ENCODE data around the gene KARS1. TPM values are rescaled to one million over a fixed set of nuclear protein-coding genes. Genes with fewer than 3 reads are reported as not detected.

The KARS1 gene
- total RNA-seq, 1 experiment from 2014 or later = 181 TPM

DNA sequence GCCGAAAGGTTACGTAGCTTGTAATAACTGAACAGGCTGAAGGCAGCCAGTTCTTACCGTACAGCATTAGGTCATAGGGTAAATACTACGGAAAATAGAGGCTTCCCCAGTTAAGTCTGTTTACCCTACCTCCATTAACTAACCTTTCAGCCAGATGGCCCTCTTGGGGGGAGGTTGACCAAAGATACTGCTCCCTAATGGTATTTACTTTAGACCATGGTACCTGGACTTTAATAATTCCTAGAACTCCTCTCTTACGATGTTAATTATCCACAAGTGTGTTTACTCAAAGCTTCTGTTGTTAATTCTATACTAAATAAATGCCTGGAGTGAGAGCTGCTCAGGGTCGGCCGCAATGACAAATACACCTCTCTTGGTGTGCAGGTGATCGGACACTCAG lies 14.6 kb downstream of the KARS1 start:
- no peak overlapping the region for H4K5ac ChIP-seq (ENCODE audit: insufficient read length, low read depth, low read length)
- H3K27ac ChIP-seq (ENCODE audit: insufficient read length, low read depth, low read length) = no peak overlapping the region
- no peak overlapping the region for H3K4ac ChIP-seq (ENCODE audit: low read depth, low read length)
- Mint-ChIP-seq H3K4me3 (no peak overlapping the region), H3K27ac (no peak overlapping the region), H3K4me1 (no peaks in the 10 kb centered on the region), H3K27me3 (ENCODE audit: low read depth) (peaks cover 1% of the 10 kb centered on the region; the same call in 1 of the 2 replicates), H3K9me3 (no peaks in the 10 kb centered on the region), H3K36me3 (ENCODE audit: insufficient read depth in 1 of 3, low read depth in 3 of 3) (peaks cover 62 to 98% (median 88%) of the 10 kb centered on the region in 3 experiments)
- no peak overlapping the region for H3K4me2 ChIP-seq (ENCODE audit: insufficient read depth, insufficient read length, low read length)
- TF ChIP-seq, protein P1, sequence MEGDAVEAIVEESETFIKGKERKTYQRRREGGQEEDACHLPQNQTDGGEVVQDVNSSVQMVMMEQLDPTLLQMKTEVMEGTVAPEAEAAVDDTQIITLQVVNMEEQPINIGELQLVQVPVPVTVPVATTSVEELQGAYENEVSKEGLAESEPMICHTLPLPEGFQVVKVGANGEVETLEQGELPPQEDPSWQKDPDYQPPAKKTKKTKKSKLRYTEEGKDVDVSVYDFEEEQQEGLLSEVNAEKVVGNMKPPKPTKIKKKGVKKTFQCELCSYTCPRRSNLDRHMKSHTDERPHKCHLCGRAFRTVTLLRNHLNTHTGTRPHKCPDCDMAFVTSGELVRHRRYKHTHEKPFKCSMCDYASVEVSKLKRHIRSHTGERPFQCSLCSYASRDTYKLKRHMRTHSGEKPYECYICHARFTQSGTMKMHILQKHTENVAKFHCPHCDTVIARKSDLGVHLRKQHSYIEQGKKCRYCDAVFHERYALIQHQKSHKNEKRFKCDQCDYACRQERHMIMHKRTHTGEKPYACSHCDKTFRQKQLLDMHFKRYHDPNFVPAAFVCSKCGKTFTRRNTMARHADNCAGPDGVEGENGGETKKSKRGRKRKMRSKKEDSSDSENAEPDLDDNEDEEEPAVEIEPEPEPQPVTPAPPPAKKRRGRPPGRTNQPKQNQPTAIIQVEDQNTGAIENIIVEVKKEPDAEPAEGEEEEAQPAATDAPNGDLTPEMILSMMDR (conservative IDR thresholded peaks at IDR 0.05) = no peak
- no peak overlapping the region for H3T11ph ChIP-seq (ENCODE audit: low read length)
- no peak overlapping the region for H3K56ac ChIP-seq (ENCODE audit: insufficient read length, low read depth, low read length)
- no peaks in the 10 kb centered on the region for H3K79me1 ChIP-seq (ENCODE audit: insufficient read depth, low read depth, low read length, poor library complexity, severe bottlenecking)
- no peak overlapping the region for H3K18ac ChIP-seq (ENCODE audit: insufficient read length, low read depth, low read length)
- no peak overlapping the region for H4K91ac ChIP-seq (ENCODE audit: insufficient read length, low read depth, low read length)
- no peak overlapping the region for H2BK12ac ChIP-seq (ENCODE audit: insufficient read length, low read depth, low read length)
- H3K14ac ChIP-seq (ENCODE audit: insufficient read depth, low read length) = no peak overlapping the region
- H2AK5ac ChIP-seq (ENCODE audit: insufficient read length, low read length) = no peak overlapping the region
- DNase-seq = no peak
- H2BK120ac ChIP-seq (ENCODE audit: low read depth, low read length, poor library complexity, severe bottlenecking) = no peak overlapping the region
- no peaks in the 10 kb centered on the region for H3K4me1 ChIP-seq (ENCODE audit: insufficient read depth, low read length)
- no peak overlapping the region for H2BK20ac ChIP-seq (ENCODE audit: low read depth, low read length, poor library complexity, severe bottlenecking)
- H3K9me3 ChIP-seq (ENCODE audit: control insufficient read depth, low read depth, low read length) = no peaks in the 10 kb centered on the region
- H3K27me3 ChIP-seq (ENCODE audit: insufficient read depth, low read length) = no peaks in the 10 kb centered on the region
- no peaks in the 10 kb centered on the region for H4K20me1 ChIP-seq (ENCODE audit: control insufficient read depth, insufficient read depth, insufficient read length)
- no CpG with 5 or more reads among the region's 8 CpGs for WGBS (ENCODE audit: extremely low coverage, insufficient read length, low lambda C conversion rate)
- no peaks in the 10 kb centered on the region for H3K23me2 ChIP-seq (ENCODE audit: insufficient read length, low read depth, low read length, poor library complexity, severe bottlenecking)
- no peak overlapping the region for H3K9ac ChIP-seq (ENCODE audit: extremely low read depth, insufficient read length, low read length)
- no peak overlapping the region for H2AFZ ChIP-seq (ENCODE audit: low read length)
- H3K79me2 ChIP-seq (ENCODE audit: insufficient read depth, low read length) = no peaks in the 10 kb centered on the region
- H2BK15ac ChIP-seq (ENCODE audit: low read depth, low read length) = no peak overlapping the region
- H3K23ac ChIP-seq (ENCODE audit: insufficient read length, low read depth, low read length) = no peak overlapping the region
- H4K8ac ChIP-seq (replicated peaks; ENCODE audit: insufficient read length, low read depth, low read length) = no peak overlapping the region
- no peak overlapping the region for H2BK5ac ChIP-seq (ENCODE audit: insufficient read length, low read length)

Data from H9 (cell line).